Stomach (tissue), 4 donors: ENCODE measurements around the gene SP110.

Experiments used
- CTCF ChIP-seq, 7 experiments: fragments of 450-650 bp in 4 of 7; fragments of 200-600 bp in 3 of 7; sonication (generic) in 3 of 7; IDR thresholded peaks; one replicate each; pipeline ENCODE4 v1.5.1; 2016 to 2019; ENCODE audit warnings: antibody characterized with exemption in 7 of 7, control low read depth in 2 of 7, mild to moderate bottlenecking in 1 of 7
- EP300 ChIP-seq: sonication (generic); formaldehyde crosslinking; IDR thresholded peaks from one replicate; pipeline ENCODE4 v1.6.1; 2017; ENCODE audit warnings: antibody characterized with exemption
- POLR2A ChIP-seq, 4 donors: fragments of 450-650 bp; IDR thresholded peaks; one replicate each; pipeline ENCODE4 v1.6.1; 2016; ENCODE audit warnings: antibody characterized with exemption in 4 of 4, control low read depth in 2 of 4, mild to moderate bottlenecking in 1 of 4, moderate library complexity in 1 of 4
- POLR2AphosphoS5 ChIP-seq, 3 donors: sonication (generic); formaldehyde crosslinking; IDR thresholded peaks; one replicate each; pipeline ENCODE4 v1.6.1; 2016; ENCODE audit warnings: antibody characterized with exemption in 3 of 3

DNA sequence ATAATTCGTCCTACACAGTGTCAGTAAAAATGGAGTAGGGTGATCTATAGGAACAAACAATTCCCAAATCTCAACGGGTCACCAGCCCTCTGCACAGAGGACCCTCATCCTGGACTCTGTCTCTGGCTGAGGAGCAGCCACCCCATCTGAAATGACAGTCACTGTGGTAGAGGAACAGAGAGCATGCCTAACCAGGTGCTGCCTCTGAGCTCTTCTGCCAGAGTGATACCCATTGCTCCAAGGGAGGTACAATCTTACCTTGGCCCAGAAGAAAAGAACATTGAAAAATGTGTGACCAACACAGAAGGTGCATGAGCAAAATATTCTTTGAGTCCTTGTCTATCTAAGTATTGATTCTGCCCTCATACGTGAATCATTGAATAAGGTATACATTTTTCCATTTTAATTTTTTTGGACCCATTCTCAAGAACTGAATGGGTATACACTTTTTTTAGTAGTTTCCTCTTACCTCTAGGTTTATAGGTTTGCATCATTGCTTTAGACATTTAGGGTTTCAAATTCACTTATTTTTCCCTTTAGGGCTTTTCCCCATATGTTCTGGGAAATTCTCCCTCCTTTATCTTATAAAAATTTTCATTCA lies 14.4 kb upstream of the SP110 start:
- no peak for TF ChIP-seq CTCF (IDR thresholded peaks at IDR 0.05)
- no peak for TF ChIP-seq POLR2A (IDR thresholded peaks at IDR 0.05)
- TF ChIP-seq POLR2AphosphoS5 (IDR thresholded peaks at IDR 0.05): no peak
- TF ChIP-seq EP300: no peak
